Embryonic facial prominence (tissue), 1 donor: Measurements from ENCODE around the gene PCDHGC5.

Experiments
- DNase-seq: peaks from one replicate; pipeline ENCODE4 v3.0.0-alpha.2; 2016; ENCODE audit errors: extremely low spot score

PCDHGC5 gene

DNA sequence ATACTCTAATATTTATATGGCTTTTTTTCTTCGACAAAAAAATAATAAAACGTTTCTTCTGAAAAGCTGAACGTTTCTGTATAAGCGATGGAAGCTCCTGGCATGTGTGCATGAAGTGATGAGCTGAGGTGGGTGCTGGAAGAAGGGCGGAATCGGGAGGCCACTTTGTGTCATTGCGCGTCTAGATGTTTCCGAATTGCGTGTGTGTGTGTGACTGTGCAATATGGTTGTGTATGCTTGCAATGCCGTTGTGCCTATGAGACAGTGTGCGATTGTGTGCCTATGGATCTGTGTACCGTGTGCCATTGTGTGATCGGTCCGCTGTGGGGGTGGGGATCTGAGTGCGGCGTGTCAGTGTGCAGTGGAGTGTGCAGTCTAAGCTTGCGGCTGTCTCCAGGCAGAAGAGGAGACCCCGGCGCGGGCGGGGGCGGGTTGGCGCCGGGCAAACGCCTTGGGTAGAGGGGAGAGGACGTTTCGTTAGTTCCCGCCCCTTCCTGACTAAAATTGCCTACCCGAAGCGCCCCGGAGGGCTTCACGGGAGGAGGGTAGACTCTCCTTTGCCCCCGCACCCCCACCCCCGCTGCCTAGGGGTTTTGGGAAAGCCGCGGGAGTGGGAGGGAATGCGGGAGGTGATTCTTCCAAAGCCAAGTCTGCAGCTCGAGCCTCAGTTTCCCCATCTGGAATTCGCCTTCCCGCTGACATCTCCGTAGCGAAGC lies 24.2 kb downstream of the PCDHGC5 start:
- no peak for DNase-seq

- DNase-seq: peak; percentile 69
Observed at GRCh38 chr5:141513627-141514329, 24.9 kb downstream of the PCDHGC5 start.

- no peak for DNase-seq
Observed at GRCh38 chr5:141514330-141515133, 25.7 kb downstream of the PCDHGC5 start.

DNA sequence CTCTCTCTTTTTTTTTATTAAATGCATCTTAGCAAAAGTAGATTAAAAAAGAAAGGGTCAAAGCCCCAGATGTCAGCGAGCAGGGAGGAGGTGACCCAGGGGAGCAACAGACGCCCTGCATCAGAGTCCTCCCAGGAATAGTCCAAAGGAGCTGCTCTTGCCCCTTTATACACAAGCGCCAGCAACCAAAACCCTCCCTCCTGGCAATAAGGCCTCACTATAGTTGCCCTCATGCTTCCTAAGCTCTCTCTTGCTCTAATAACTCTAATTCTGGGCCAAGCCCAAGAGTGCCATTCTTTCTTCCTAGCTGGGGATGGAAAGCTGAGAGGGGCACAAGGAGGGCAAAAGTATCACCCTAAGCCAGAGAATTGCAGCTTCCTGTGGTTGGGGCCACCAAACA lies 26.3 kb downstream of the PCDHGC5 start:
- no peak for DNase-seq

DNA sequence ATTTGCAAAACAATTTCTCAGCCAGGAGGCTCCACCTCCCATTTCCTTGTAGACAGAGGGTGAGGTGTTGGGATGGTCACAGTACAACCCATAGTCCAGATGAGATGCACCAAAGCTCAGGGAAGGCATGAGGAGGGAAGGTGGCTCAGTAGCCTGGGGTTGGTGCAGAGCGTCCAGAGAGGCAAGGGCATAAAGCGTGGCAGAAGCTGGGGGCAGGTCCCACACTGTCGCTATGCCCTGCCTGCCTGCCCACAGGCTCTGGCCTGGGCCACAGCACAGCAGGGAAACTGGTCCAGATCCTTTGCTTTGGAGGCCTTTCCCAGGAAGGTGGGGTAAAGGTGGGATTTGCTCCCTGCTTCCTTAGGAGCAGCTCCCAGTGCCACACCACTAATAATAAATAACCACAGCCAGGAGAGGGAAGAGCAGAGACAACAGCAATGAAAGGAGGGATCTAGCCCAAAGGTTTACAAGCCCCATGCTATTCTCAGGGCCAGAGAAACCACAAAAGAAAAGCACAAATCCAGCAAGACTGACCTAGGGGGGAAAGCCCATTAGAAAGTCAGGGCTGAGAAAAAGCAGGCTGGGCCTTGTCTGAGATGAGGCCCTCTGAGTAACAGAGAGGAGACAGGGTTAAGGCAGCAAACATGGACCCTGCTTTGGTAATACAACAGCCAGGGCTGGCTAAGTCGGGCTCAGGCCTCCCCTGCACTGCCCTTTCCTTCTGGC lies 27.2 kb downstream of the PCDHGC5 start:
- no peak for DNase-seq

GRCh38 chr5:141516672-141517025 lies 27.8 kb downstream of the PCDHGC5 start:
- DNase-seq: no peak

GRCh38 chr5:141517312-141517711 lies 28.4 kb downstream of the PCDHGC5 start:
- DNase-seq: no peak

DNA sequence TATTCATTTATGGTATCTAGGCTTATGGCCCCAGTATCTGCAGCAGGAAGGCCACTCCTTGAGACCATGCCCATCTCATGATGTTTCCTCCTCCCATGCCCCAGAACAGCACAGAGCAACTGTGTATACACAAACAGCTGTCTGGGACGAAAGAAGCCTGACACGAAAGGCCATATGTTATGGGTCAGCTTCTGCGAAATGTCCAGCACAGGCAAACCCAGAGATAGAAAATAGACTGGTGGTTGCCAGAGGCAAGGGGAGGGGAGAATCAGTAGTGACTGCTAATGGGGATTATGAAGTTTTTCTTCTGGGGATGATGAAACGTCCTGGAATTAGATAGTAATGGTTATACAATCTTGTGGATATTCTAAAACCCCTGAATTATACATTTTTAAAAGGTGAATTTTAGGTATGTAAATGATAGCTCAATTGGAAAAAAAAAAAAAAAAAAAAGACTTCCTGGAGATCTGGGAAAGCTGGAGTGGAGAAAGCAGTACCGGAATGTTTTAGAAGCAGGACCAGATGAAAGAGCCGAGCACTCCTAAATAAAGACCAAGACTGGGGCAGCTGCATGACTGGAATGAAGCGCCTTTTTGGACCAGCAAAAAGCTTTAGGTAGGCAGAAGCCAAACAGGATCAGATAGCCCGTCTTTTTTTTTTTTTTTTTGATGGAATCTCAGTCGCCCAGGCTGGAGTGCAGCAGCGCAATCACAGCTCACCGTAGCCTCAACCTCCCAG lies 29.2 kb downstream of the PCDHGC5 start:
- DNase-seq: no peak

DNA sequence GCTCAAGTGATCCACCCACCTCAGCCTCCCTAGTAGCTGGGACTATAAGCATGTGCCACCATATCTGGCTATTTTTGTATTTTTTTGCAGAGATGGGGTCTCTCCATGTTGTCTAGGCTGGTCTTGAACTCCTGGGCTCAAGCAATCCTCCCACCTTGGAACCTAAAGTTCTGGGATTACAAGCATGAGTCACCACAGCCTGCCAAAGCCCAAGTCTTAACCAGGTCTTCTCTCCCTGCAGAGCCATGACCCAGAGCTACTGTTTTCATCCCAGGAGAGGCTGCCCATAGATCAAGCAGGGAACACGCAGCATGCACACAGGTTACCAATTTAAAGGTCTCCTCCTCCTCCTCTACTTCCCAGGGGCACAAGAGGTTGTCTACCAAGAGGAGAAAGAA lies 29.7 kb downstream of the PCDHGC5 start:
- DNase-seq: no peak

DNA sequence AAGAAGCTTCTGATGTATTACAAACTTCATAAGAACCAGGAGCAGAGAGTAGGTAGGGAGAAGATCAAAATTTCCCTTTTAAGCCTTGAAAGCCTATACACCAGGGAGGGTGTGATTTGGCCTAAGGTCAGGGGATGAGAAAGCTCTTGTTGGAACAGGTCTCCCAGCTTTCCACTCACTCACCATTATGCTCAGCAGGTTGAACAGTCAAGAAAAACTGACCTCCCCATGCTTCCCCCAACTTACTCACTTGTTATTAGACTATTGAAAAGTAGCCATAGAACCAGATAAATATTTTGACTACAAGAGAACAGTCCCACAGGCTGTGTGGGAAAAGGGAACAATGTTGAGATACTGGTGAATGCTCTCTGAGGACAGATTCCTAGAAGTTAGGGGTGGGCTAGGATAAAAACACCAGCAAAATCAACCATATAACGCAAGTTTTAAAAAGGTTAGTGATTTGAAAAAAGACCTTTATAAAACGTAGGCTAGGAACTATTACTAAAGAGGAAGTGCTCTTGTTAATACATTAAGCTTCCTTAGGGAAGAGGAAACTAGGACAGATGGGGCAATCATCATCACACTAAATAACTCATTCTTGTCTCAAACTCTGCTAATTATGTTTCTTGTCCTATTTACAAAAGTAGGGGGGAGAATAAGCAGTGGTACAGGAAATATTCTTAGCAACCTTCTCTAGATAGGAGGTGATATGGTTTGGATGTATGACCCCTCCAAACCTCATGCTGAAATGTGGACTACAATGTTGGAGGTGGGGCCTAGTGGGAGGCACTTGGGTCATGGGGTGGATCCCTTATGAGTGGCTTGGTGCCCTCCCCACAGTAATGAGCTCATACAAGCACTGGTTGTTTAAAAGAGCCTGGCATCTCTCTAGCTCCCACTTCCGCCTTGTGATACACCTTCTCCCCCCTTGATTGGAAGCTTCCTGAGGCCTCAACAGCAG lies 31.0 kb downstream of the PCDHGC5 start:
- DNase-seq: no peak

GRCh38 chr5:141521244-141521781 lies 32.4 kb downstream of the PCDHGC5 start:
- peak; percentile 45 for DNase-seq

DNA sequence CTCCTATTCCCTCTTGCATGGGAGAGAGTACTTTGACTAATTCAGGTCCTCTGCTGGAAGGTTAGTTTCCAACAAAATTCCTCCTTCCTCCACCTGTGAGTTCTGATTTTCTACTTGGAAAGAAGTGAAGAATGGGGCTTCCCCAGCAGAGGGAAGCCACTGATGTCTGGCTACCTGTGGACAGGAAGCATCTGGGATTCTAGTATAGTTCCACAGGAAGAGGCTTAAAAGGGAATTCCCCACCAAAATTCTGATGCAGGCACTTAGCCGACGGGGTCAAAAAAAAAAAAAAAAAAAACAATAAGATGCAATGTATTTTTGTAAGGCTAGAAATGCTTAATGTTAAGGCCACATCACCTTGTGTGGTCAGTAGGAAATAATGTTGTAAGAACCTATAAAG lies 33.4 kb downstream of the PCDHGC5 start:
- no peak for DNase-seq

DNA sequence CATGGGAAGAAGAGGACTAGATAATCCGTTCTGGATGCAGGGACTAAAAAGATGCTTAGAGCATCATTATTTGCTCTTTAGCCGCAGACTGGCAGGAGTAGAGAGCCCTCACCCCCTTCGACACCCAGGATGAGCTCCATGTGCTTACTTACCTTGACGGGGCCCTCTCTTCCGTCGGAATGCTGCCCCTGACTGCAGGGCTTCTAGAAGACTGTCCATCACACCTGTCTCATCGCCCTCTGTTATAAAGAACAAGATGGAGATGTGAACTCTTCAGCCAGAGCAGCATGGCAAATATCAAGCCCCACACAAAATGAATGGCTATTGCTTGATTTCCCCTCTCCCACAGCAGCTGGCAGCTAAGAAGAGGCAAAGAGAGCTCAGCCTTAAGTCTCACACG lies 35.1 kb downstream of the PCDHGC5 start:
- DNase-seq: no peak

- DNase-seq: peak; percentile 98
Observed at GRCh38 chr5:141524604-141525597, 36.0 kb downstream of the PCDHGC5 start.

DNA sequence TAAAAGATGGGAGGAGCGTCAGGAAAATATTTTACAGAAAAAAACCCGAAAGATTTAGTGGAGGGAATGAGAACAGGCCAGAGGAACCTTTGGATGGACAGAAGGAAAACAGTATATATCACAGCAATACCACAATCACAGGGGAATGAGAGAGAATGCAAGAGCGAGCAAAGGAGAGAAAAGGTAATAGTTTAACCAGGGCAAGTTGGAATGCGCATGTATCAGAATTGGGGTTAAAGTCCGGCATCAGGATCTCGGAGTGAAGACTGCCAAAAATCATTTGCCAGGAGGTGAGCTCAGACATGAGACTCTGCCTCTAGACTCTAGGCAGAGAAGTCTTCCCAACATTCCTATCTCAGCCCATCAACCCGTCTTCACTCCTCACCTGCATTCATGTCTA lies 36.8 kb downstream of the PCDHGC5 start:
- no peak for DNase-seq

DNA sequence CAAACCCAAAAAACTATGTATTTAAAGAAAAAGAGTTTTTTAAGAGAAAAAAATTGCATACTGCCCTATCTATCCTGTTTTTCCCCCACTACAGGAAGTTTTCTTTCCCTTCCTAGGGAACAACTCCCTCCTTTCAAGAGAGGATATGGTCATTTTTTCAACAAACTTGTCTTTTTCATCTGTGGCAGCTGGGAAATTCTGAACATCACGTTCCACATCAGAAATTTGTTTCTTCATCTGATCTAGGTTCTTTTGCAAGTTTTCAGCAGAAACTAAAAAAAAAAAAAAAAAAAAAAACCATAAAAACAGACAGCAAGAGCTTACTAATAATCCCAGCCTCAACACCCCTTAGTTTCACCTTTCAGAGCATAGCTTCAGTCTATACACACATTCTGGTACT lies 38.5 kb downstream of the PCDHGC5 start:
- DNase-seq: no peak

DNA sequence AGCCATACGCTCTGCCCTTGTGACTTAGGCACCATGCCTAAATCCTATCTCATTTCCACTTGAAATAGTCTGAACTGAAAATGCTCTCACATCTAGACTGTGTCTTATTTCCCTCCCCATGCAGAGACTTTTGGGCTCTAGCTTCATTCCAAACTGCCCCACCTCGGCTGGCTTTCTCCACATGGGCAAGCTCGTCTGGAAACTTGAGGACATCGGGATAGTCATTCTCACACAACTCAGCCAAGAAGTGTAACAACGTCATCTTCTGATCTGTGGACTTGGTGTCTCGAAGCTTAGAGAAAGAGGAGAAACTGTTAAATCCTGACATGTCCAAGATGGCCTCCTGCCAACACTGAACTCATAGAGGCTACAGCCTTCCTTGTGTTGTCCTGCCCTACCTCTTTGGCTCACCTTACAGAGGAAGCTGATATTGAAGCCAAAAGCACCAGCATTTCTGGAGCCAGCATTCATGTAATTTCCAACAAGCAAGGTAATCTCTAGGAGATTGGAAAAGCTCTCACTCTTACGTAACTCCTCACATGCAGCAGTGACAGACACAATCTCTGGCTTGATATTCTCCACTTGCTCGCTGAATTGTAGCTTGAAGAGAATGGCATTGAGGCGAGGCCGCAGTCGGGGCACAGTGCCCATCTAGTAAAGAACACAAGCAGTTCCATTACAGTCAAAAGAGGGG lies 39.6 kb downstream of the PCDHGC5 start:
- DNase-seq: no peak

GRCh38 chr5:141529002-141529401 lies 40.1 kb downstream of the PCDHGC5 start:
- DNase-seq: no peak
